GM13977 (cell line): Measurements from ENCODE around the gene CDH23.
A peak's percentile ranks its signal among the peaks of the same experiment; 100 is the strongest.

ENCODE experiments used
- DNase-seq: peaks from one replicate; pipeline ENCODE4 v3.0.0; 2012; ENCODE audit warnings: low spot score
- CTCF ChIP-seq: IDR thresholded peaks from 2 replicates; pipeline ENCODE4 v1.5.1; 2012; ENCODE audit warnings: mild to moderate bottlenecking, control low read depth; ENCODE audit not compliant: insufficient read depth; ENCODE audit errors: extremely low read depth, missing control alignments
- in situ Hi-C: fragments of 300-500 bp; cut with MboI; formaldehyde crosslinking; loops from one replicate; pipeline ENCODE4 v1.12.0; 2022; ENCODE audit warnings: low sequenced_read_pairs, low pct_unique_long_range_greater_than_20kb, mixed read lengths, inconsistent platforms; ENCODE audit not compliant: unreplicated experiment

The CDH23 gene

GRCh38 chr10:71562904-71563303 is 166.2 kb downstream of the CDH23 start:
- TF ChIP-seq CTCF = no peak
- DNase-seq = no peak
- in situ Hi-C loops = loop anchor here (10.0 kb wide), 1 partner anchor 248 kb away; the partner anchor contains the start of gene SLC29A3

- in situ Hi-C loops = loop anchor here (10.0 kb wide), 1 partner anchor 250 kb away; the partner anchor contains the start of gene SLC29A3
- no peak for DNase-seq
- no peak for TF ChIP-seq CTCF
These were observed 167.6 kb downstream of the CDH23 start for GRCh38 chr10:71564194-71564820.

- TF ChIP-seq CTCF = no peak
- in situ Hi-C loops = loop anchor here (10.0 kb wide), 1 partner anchor 251 kb away; the partner anchor contains the start of gene SLC29A3
- DNase-seq = no peak
These were observed 168.7 kb downstream of the CDH23 start for GRCh38 chr10:71565284-71566000.

GRCh38 chr10:71567006-71567405 is 170.3 kb downstream of the CDH23 start:
- in situ Hi-C loops = loop anchor here (10.0 kb wide), 1 partner anchor 252 kb away; the partner anchor contains the start of gene SLC29A3
- no peak for DNase-seq
- TF ChIP-seq CTCF = no peak

GRCh38 chr10:71568896-71569492 is 172.3 kb downstream of the CDH23 start:
- no peak for TF ChIP-seq CTCF
- in situ Hi-C loops = loop anchor here (10.0 kb wide), 1 partner anchor 254 kb away; the partner anchor contains the start of gene SLC29A3
- DNase-seq = no peak

- in situ Hi-C loops = loop anchor here (10.0 kb wide), 1 partner anchor 255 kb away; the partner anchor contains the start of gene SLC29A3
- DNase-seq = peak; percentile 83
These were observed 173.3 kb downstream of the CDH23 start for GRCh38 chr10:71569775-71570588.

More at GRCh38 chr10:71569775-71570588, 173.3 kb downstream of the CDH23 start:
- peak; percentile 74 for TF ChIP-seq CTCF
